Stomach (tissue), 9 donors: ENCODE data around the gene ADAT1. TPM values are rescaled to one million over a fixed set of nuclear protein-coding genes. Genes with fewer than 3 reads are reported as not detected.

ENCODE experiments used
- DNase-seq, 2 donors: peaks; one replicate each; pipeline versions ENCODE4 v3.0.0 to v3.0.0-alpha.2; 2013 to 2019
- H3K27ac ChIP-seq, 5 donors: fragments of 200-600 bp in 4 of 5; sonication (generic) in 4 of 5; one replicate each; pipeline ENCODE4 v1.5.1; 2013 to 2019; ENCODE audit warnings: mild to moderate bottlenecking in 1 of 5, moderate library complexity in 1 of 5
- H3K27me3 ChIP-seq, 3 donors: fragments of 200-600 bp; sonication (generic); one replicate each; pipeline ENCODE4 v1.5.1; 2017 to 2019; ENCODE audit warnings: mixed run types in 1 of 3
- H3K36me3 ChIP-seq, 4 donors: fragments of 200-600 bp; sonication (generic); 1 replicate in 3 of 4; 2 replicates in 1 of 4; pipeline ENCODE4 v1.5.1; 2016 to 2019
- H3K4me1 ChIP-seq, 4 donors: fragments of 200-600 bp; sonication (generic); one replicate each; pipeline ENCODE4 v1.5.1; 2016 to 2019
- H3K4me3 ChIP-seq, 4 donors: fragments of 200-600 bp; sonication (generic) in 3 of 4; one replicate each; pipeline ENCODE4 v1.5.1; 2016 to 2019; ENCODE audit warnings: mild to moderate bottlenecking in 1 of 4
- H3K9me3 ChIP-seq, 4 donors: fragments of 200-600 bp; sonication (generic); one replicate each; pipeline ENCODE4 v1.5.1; 2016 to 2019
- CTCF ChIP-seq, 7 experiments: fragments of 450-650 bp in 4 of 7; fragments of 200-600 bp in 3 of 7; sonication (generic) in 3 of 7; IDR thresholded peaks; one replicate each; pipeline ENCODE4 v1.5.1; 2016 to 2019; ENCODE audit warnings: antibody characterized with exemption in 7 of 7, control low read depth in 2 of 7, mild to moderate bottlenecking in 1 of 7
- EP300 ChIP-seq: sonication (generic); formaldehyde crosslinking; IDR thresholded peaks from one replicate; pipeline ENCODE4 v1.6.1; 2017; ENCODE audit warnings: antibody characterized with exemption
- POLR2A ChIP-seq, 4 donors: fragments of 450-650 bp; IDR thresholded peaks; one replicate each; pipeline ENCODE4 v1.6.1; 2016; ENCODE audit warnings: antibody characterized with exemption in 4 of 4, control low read depth in 2 of 4, mild to moderate bottlenecking in 1 of 4, moderate library complexity in 1 of 4
- POLR2AphosphoS5 ChIP-seq, 3 donors: sonication (generic); formaldehyde crosslinking; IDR thresholded peaks; one replicate each; pipeline ENCODE4 v1.6.1; 2016; ENCODE audit warnings: antibody characterized with exemption in 3 of 3
- WGBS, 5 donors: extraction: QIAGEN DNeasy Blood & Tissue Kit in 3 of 5; methylation state at CpG; one replicate each; pipeline versions ENCODE4 v1.1.5 to v1.1.7; 2013 to 2018; 5-methylcytosine and 5-hydroxymethylcytosine counted together
- intact Hi-C: fragments of 100-400 bp; cut with DNase I; formaldehyde crosslinking; loops from one replicate; pipeline ENCODE4 v1.15.1; 2023; ENCODE audit warnings: low total_unique reads
- polyA plus RNA-seq, 3 donors: library from polyadenylated mRNA; stranded (reverse); fragments of 200-250 nt; gene quantifications; one replicate each; pipeline ENCODE4 v1.2.3, GENCODE V29; 2013
- total RNA-seq, 5 donors: library from RNA; depleted of rRNA; stranded (reverse); fragments of >200 nt; gene quantifications; one replicate each; pipeline versions ENCODE4 v1.1.0 to v1.2.3, GENCODE V29; 2014 to 2016
- donor health status: healthy with polysubstance abuse.
- donor health status: Bipolar disorder and iron deficiency.
- donor health status: healthy.

Gene ADAT1
- total and polyA plus RNA-seq, 8 donors, result 0.58 to 69.8 (median 13.0) TPM

- peak in 1 of 2 donors; percentile 92 for DNase-seq
- WGBS, 5 donors, result 59 to 72% (median 64%) methylated on average over 8 of the region's 8 CpGs
- Histone ChIP-seq H3K27me3 (no peaks in the 10 kb centered on the region), H3K4me1 (peaks cover 0 to 17% (median 6%) of the 10 kb centered on the region in 4 donors), H3K27ac (peak overlapping the region in 4 of 5 donors; percentile 38 to 70 (median 50)), H3K36me3 (peaks cover 0 to 26% (median 17%) of the 10 kb centered on the region in 4 donors), H3K4me3 (no peak overlapping the region), H3K9me3 (no peaks in the 10 kb centered on the region)
- intact Hi-C loops, result no loop called here
- no peak for TF ChIP-seq POLR2AphosphoS5 (IDR thresholded peaks at IDR 0.05)
- TF ChIP-seq EP300, result no peak
- TF ChIP-seq CTCF (IDR thresholded peaks at IDR 0.05), result no peak
- TF ChIP-seq POLR2A (IDR thresholded peaks at IDR 0.05), result no peak
These were observed 31.9 kb downstream of the ADAT1 start for GRCh38 chr16:75590920-75591843.

- Histone ChIP-seq H3K4me3 (no peak overlapping the region), H3K27ac (peak overlapping the region in 3 of 5 donors; percentile 10 to 50 (median 29)), H3K36me3 (peaks cover 0 to 17% (median 13%) of the 10 kb centered on the region in 4 donors), H3K9me3 (no peaks in the 10 kb centered on the region), H3K4me1 (peaks cover 0 to 17% (median 5%) of the 10 kb centered on the region in 4 donors), H3K27me3 (no peaks in the 10 kb centered on the region)
- intact Hi-C loops, result no loop called here
- 69 to 88% (median 82%) methylated on average over 3 of the region's 3 CpGs for WGBS, 5 donors
- TF ChIP-seq CTCF (IDR thresholded peaks at IDR 0.05), result no peak
- no peak for TF ChIP-seq POLR2AphosphoS5 (IDR thresholded peaks at IDR 0.05)
- TF ChIP-seq POLR2A (IDR thresholded peaks at IDR 0.05), result no peak
- peak in 1 of 2 donors; percentile 28 for DNase-seq
These were observed 33.8 kb downstream of the ADAT1 start for GRCh38 chr16:75589306-75589705.

GRCh38 chr16:75588716-75589115 lies 34.4 kb downstream of the ADAT1 start:
- WGBS, 5 donors, result 93 to 97% (median 96%) methylated on average over 4 of the region's 4 CpGs
- Histone ChIP-seq H3K4me3 (no peak overlapping the region), H3K27me3 (no peaks in the 10 kb centered on the region), H3K36me3 (peaks cover 0 to 11% (median 10%) of the 10 kb centered on the region in 4 donors), H3K9me3 (no peaks in the 10 kb centered on the region), H3K4me1 (peaks cover 0 to 17% (median 4%) of the 10 kb centered on the region in 4 donors), H3K27ac (no peak overlapping the region)
- no peak for DNase-seq
- intact Hi-C loops, result no loop called here
- TF ChIP-seq POLR2AphosphoS5 (IDR thresholded peaks at IDR 0.05) (no peak), POLR2A (IDR thresholded peaks at IDR 0.05) (no peak), CTCF (IDR thresholded peaks at IDR 0.05) (no peak), EP300 (no peak)

- no peaks in the 10 kb centered on the region for H3K4me1 ChIP-seq
- no peak for DNase-seq
- WGBS, 5 donors, result 72 to 83% (median 75%) methylated on average over 3 of the region's 3 CpGs
- H3K27me3 ChIP-seq, result no peaks in the 10 kb centered on the region
- H3K4me3 ChIP-seq, result no peak overlapping the region
- peaks cover 4 to 28% (median 25%) of the 10 kb centered on the region in 4 donors for H3K36me3 ChIP-seq
- H3K27ac ChIP-seq, result no peak overlapping the region
- TF ChIP-seq CTCF (IDR thresholded peaks at IDR 0.05) (no peak), POLR2AphosphoS5 (IDR thresholded peaks at IDR 0.05) (no peak)
- H3K9me3 ChIP-seq, result no peaks in the 10 kb centered on the region
- intact Hi-C loops, result no loop called here
These were observed 39.0 kb downstream of the ADAT1 start for GRCh38 chr16:75584108-75584507.
